B cell (primary cell): Measurements from ENCODE around the gene SYNPR. TPM values are rescaled to one million over a fixed set of nuclear protein-coding genes. Genes with fewer than 3 reads are reported as not detected.

Experiments used
- ATAC-seq: fragments of 200-7000 bp; cut with Tn5 transposase; one replicate; pipeline ENCODE4 v1.10.0; 2021; ENCODE audit warnings: low read depth, mild to moderate bottlenecking, moderate number of reproducible peaks, moderate library complexity
- CTCF ChIA-PET: fragments of 350-600 bp; sonication (Branson Sonifier 250); formaldehyde crosslinking; loops from one replicate; lab custom pipeline; 2021; ENCODE audit warnings: antibody characterized with exemption, inconsistent platforms; lab: Charles Lee
- POLR2A ChIA-PET: fragments of 350-600 bp; sonication (Branson Sonifier 250); formaldehyde crosslinking; loops from one replicate; lab custom pipeline; 2021; ENCODE audit warnings: antibody characterized with exemption; lab: Charles Lee
- DNase-seq: peaks from one replicate; pipeline ENCODE4 v3.0.0; 2013
- H2AFZ ChIP-seq: 2 replicates; pipeline ENCODE4 v1.6.1; 2012; ENCODE audit warnings: mild to moderate bottlenecking, low read depth, low read length; ENCODE audit not compliant: insufficient read depth, poor library complexity, severe bottlenecking
- H3K27ac ChIP-seq, 2 donors: 1 replicate in 1 of 2; 2 replicates in 1 of 2; pipeline ENCODE4 v1.5.1; 2012 to 2013; ENCODE audit warnings: low read length in 2 of 2, mild to moderate bottlenecking in 2 of 2, moderate library complexity in 1 of 2
- H3K27me3 ChIP-seq, 4 experiments: fragments of 200-600 bp in 1 of 4; sonication (generic) in 1 of 4; replicated peaks in 1 of 4; 1 replicate in 2 of 4; 2 replicates in 2 of 4; pipeline versions ENCODE4 v1.6.1 to v1.7.0; 2013 to 2016; ENCODE audit warnings: low read length in 3 of 4, mild to moderate bottlenecking in 2 of 4, mixed read lengths in 1 of 4, moderate library complexity in 1 of 4; ENCODE audit not compliant: insufficient read depth in 4 of 4, control insufficient read depth in 3 of 4; ENCODE audit errors: control extremely low read depth in 1 of 4
- H3K36me3 ChIP-seq, 2 experiments: replicated peaks in 1 of 2; 1 replicate in 1 of 2; 2 replicates in 1 of 2; pipeline versions ENCODE4 v1.6.1 to v1.7.1; 2013; ENCODE audit warnings: low read length in 1 of 2; ENCODE audit not compliant: insufficient read depth in 2 of 2, control insufficient read depth in 1 of 2; ENCODE audit errors: control extremely low read depth in 1 of 2, extremely low read depth in 1 of 2
- H3K4me1 ChIP-seq, 2 donors: fragments of 200-600 bp in 1 of 2; sonication (generic) in 1 of 2; 1 replicate in 1 of 2; 2 replicates in 1 of 2; pipeline versions ENCODE4 v1.5.1 to v1.6.1; 2013 to 2017; ENCODE audit warnings: low read length in 2 of 2; ENCODE audit not compliant: control insufficient read depth in 2 of 2, insufficient read depth in 2 of 2
- H3K4me2 ChIP-seq: replicated peaks from 2 replicates; pipeline ENCODE3; 2012; ENCODE audit warnings: mild to moderate bottlenecking, low read depth, low read length; ENCODE audit not compliant: poor library complexity, severe bottlenecking
- H3K4me3 ChIP-seq, 5 experiments: fragments of 200-600 bp in 1 of 5; sonication (generic) in 1 of 5; 1 replicate in 3 of 5; 2 replicates in 2 of 5; pipeline versions ENCODE4 v1.5.1 to v1.7.0; 2011 to 2016; ENCODE audit warnings: low read length in 4 of 5, mild to moderate bottlenecking in 4 of 5, low read depth in 2 of 5, control low read depth in 1 of 5, moderate library complexity in 1 of 5; ENCODE audit not compliant: insufficient read depth in 1 of 5; ENCODE audit errors: control extremely low read depth in 1 of 5, extremely low read depth in 1 of 5
- H3K79me2 ChIP-seq: fragments of 200-600 bp; sonication (generic); one replicate; pipeline ENCODE4 v1.6.0; 2016; ENCODE audit warnings: low read length; ENCODE audit not compliant: control insufficient read depth, insufficient read depth
- H3K9ac ChIP-seq: fragments of 200-600 bp; sonication (generic); 2 replicates; pipeline ENCODE4 v1.6.1; 2017; ENCODE audit warnings: mild to moderate bottlenecking, low read length, moderate library complexity
- H3K9me3 ChIP-seq, 3 donors: one replicate each; pipeline versions ENCODE4 v1.6.1 to v1.7.1; 2013; ENCODE audit warnings: low read length in 2 of 3; ENCODE audit not compliant: control insufficient read depth in 2 of 3, insufficient read depth in 1 of 3; ENCODE audit errors: control extremely low read depth in 1 of 3
- H4K20me1 ChIP-seq: 2 replicates; pipeline ENCODE4 v1.6.0; 2012; ENCODE audit warnings: mild to moderate bottlenecking, low read length; ENCODE audit not compliant: insufficient read depth, control insufficient read depth, poor library complexity, severe bottlenecking
- H3K27ac Mint-ChIP-seq: one replicate; pipeline ENCODE4 v1.8.0; 2021; ENCODE audit warnings: mixed read lengths
- H3K27me3 Mint-ChIP-seq: one replicate; pipeline ENCODE4 v1.8.0; 2021; ENCODE audit warnings: mixed read lengths
- H3K4me1 Mint-ChIP-seq: one replicate; pipeline ENCODE4 v1.8.0; 2021; ENCODE audit warnings: mixed read lengths
- H3K4me3 Mint-ChIP-seq: one replicate; pipeline ENCODE4 v1.8.0; 2021; ENCODE audit warnings: mixed read lengths
- H3K9me3 Mint-ChIP-seq: one replicate; pipeline ENCODE4 v1.8.0; 2022; ENCODE audit warnings: mixed read lengths; ENCODE audit not compliant: insufficient read depth
- CTCF ChIP-seq: fragments of 200-600 bp; IDR thresholded peaks from one replicate; pipeline ENCODE4 v1.8.0; 2022; ENCODE audit warnings: antibody characterized with exemption, mild to moderate bottlenecking
- EZH2 ChIP-seq: IDR thresholded peaks from 2 replicates; pipeline ENCODE4 v1.6.1; 2012; ENCODE audit warnings: borderline replicate concordance, low read depth, mild to moderate bottlenecking, moderate library complexity, low read length; ENCODE audit not compliant: insufficient read depth, poor library complexity, severe bottlenecking
- WGBS: methylation state at CpG from one replicate; pipeline ENCODE4 v1.1.5; 2013; ENCODE audit warnings: missing lambda C conversion rate; ENCODE audit not compliant: insufficient coverage; 5-methylcytosine and 5-hydroxymethylcytosine counted together
- intact Hi-C: fragments of 100-400 bp; cut with micrococcal nuclease; formaldehyde crosslinking; loops from one replicate; pipeline ENCODE4 v1.10.0; 2022
- polyA plus RNA-seq: library from polyadenylated mRNA; depleted of rRNA; stranded (reverse); fragments of >200 nt; gene quantifications from 2 replicates; pipeline ENCODE4 v1.2.3, GENCODE V29; 2012
- total RNA-seq, 2 donors: library from RNA; stranded (reverse); fragments of 120-200 nt in 1 of 2; gene quantifications; 1 replicate in 1 of 2; 2 replicates in 1 of 2; pipeline versions ENCODE4 v1.2.3 to v1.2.4, GENCODE V29; 2013 to 2022

Gene SYNPR
- total and polyA plus RNA-seq, 2 donors (not counting 1 experiment from before 2014, with no cell fraction given) = not detected

- no peak for TF ChIP-seq CTCF
- TF ChIP-seq EZH2 = no peak
- H2AFZ ChIP-seq = no peak overlapping the region
- Mint-ChIP-seq H3K9me3 (no peaks in the 10 kb centered on the region), H3K4me3 (no peak overlapping the region), H3K27ac (no peak overlapping the region), H3K4me1 (peaks cover 5% of the 10 kb centered on the region), H3K27me3 (no peaks in the 10 kb centered on the region)
- ATAC-seq = no peak
- no peaks in the 10 kb centered on the region for H3K27me3 ChIP-seq
- H4K20me1 ChIP-seq = no peaks in the 10 kb centered on the region
- no peaks in the 10 kb centered on the region for H3K4me1 ChIP-seq
- no peak overlapping the region for H3K4me2 ChIP-seq
- no peak overlapping the region for H3K9ac ChIP-seq
- H3K27ac ChIP-seq = no peak overlapping the region
- no peaks in the 10 kb centered on the region for H3K36me3 ChIP-seq
- intact Hi-C loops = no loop called here
- POLR2A ChIA-PET = no interaction called here
- no peaks in the 10 kb centered on the region for H3K79me2 ChIP-seq
- H3K9me3 ChIP-seq = no peaks in the 10 kb centered on the region
- no peak for DNase-seq
- H3K4me3 ChIP-seq = no peak overlapping the region
- CTCF ChIA-PET = no interaction called here
These were observed 48.0 kb upstream of the SYNPR start for GRCh38 chr3:63230146-63230545.

DNA sequence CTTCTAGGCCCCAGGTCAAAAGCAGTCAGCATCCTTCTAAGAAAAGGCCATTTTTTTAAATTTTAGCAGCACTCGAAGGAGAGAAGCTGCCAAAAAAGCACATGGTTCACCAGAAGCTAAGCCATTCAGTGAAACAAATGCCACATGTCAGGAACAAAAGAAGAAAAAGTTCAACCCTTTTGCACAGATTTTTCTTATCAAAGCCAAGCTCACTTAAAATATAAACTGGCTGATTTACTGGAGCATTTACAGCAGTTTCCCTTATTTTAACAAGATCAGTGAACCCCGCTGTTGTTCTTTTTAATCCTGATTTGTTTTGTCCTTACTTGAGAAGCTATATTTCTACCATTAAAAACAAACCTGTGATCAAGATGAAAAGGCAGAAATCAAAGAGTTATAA lies 46.5 kb upstream of the SYNPR start:
- 85% methylated on average over 1 of the region's 2 CpGs for WGBS
- Histone ChIP-seq H3K4me1 (no peaks in the 10 kb centered on the region), H3K9me3 (no peaks in the 10 kb centered on the region), H3K36me3 (no peaks in the 10 kb centered on the region), H3K79me2 (no peaks in the 10 kb centered on the region), H3K9ac (no peak overlapping the region), H3K27ac (no peak overlapping the region), H3K4me2 (no peak overlapping the region), H4K20me1 (no peaks in the 10 kb centered on the region), H3K27me3 (no peaks in the 10 kb centered on the region), H2AFZ (no peak overlapping the region), H3K4me3 (no peak overlapping the region)
- intact Hi-C loops = no loop called here
- Mint-ChIP-seq H3K4me1 (peaks cover 5% of the 10 kb centered on the region), H3K27me3 (no peaks in the 10 kb centered on the region), H3K4me3 (no peak overlapping the region), H3K9me3 (no peaks in the 10 kb centered on the region), H3K27ac (no peak overlapping the region)
- no peak for DNase-seq
- TF ChIP-seq CTCF (no peak), EZH2 (no peak)
- no peak for ATAC-seq
- POLR2A ChIA-PET = no interaction called here
- CTCF ChIA-PET = interaction anchor here (0.6 kb wide), 1 partner anchor 762 kb away, joined by 5 read pairs; no protein-coding TSS in a partner anchor
